Measurements from ENCODE around the gene DAZ2.
"Not testable (repeated sequence)": the region's sequence is repeated elsewhere in the genome, so short reads cannot be mapped to it uniquely, and the experiment has no call there.

The DAZ2 gene, protein sequence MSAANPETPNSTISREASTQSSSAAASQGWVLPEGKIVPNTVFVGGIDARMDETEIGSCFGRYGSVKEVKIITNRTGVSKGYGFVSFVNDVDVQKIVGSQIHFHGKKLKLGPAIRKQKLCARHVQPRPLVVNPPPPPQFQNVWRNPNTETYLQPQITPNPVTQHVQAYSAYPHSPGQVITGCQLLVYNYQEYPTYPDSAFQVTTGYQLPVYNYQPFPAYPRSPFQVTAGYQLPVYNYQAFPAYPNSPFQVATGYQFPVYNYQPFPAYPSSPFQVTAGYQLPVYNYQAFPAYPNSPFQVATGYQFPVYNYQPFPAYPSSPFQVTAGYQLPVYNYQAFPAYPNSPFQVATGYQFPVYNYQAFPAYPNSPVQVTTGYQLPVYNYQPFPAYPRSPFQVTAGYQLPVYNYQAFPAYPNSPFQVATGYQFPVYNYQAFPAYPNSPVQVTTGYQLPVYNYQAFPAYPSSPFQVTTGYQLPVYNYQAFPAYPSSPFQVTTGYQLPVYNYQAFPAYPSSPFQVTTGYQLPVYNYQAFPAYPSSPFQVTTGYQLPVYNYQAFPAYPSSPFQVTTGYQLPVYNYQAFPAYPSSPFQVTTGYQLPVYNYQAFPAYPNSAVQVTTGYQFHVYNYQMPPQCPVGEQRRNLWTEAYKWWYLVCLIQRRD

DNA sequence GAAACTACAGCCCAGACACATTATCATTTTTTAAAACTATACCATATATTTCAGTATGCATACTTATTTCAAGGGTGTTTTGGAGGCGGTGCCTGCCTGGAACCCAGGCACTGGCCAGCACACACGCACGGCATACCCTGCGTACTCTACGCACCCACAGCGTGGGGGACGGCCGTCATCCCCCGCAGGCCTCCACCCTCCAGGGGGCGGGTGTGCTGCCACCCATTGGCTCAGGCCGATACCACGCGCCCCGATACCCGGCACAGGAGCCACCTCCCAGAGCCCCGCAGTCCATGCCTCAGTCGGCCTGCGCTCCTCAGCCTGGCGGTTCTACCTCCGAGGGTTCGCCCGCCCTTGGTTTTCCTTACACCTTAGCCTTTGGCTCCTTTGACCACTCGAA is at the start of gene DAZ2:
Gene DAZ2 (plus strand): TSS at position 301 of the 400 bp plus-strand sequence. CDS start 208 bp downstream, outside the sequence.
- not testable (repeated sequence) for DNase-seq

DNA sequence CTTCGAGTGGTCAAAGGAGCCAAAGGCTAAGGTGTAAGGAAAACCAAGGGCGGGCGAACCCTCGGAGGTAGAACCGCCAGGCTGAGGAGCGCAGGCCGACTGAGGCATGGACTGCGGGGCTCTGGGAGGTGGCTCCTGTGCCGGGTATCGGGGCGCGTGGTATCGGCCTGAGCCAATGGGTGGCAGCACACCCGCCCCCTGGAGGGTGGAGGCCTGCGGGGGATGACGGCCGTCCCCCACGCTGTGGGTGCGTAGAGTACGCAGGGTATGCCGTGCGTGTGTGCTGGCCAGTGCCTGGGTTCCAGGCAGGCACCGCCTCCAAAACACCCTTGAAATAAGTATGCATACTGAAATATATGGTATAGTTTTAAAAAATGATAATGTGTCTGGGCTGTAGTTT is 20.4 kb upstream of the DAZ2 start, which contains the start of gene DAZ1:
Gene DAZ1 (minus strand): TSS at position 101 of the 400 bp plus-strand sequence. CDS start 208 bp downstream, outside the sequence.
- not testable (repeated sequence) for DNase-seq

DNA sequence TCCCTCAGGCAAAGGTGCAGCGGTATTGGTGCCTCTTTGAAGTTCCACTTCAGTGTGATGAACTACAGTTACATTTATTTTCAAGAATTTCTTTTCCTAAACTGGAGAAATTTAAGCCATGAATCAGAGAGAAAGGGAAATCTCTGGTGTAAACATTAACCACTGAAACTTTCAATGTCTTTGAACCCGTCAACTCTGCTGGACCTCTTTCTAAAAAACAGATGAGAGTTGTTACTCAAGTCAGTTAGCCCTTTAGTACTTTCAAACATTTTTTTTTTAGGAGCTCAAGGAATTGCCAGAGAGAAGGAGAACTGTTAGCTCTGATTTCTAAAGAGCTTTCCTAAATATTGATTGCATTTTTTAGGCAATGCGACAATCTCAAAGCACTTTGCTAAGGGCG is 11.9 kb upstream of the DAZ2 start:
- DNase-seq: not testable (repeated sequence)

DNA sequence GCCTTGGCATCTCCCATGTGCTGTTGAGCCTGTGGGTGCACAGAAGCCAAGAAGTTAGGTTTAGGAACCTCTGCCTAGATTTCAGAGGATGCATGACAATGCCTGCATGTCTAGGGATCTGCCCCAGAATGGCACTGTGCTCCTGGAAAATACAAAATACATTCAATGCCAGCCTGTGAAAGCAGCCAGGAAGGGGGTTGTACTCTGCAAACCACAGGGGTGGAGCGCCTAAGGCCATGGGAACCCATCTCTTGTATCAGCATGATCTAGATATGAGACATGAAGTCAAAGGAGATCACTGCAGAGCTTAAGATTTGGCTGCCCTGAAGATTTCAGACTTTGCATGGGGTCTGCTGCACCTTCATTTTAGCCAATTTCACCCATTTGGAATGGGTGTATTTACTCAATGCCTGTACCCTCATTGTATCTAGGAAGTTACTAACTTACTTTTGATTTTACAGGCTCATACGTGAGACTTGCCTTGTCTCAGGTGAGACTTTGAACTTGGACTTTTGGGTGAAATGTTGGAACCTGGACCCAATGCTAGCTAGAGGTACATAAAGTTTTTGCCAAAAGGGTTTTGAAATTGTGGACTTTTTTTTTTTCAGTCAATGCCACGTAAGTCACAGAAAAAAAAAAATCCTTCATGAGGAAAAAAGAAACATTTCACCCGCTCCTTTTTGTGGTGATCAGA is 9.4 kb upstream of the DAZ2 start:
- not testable (repeated sequence) for DNase-seq

DNA sequence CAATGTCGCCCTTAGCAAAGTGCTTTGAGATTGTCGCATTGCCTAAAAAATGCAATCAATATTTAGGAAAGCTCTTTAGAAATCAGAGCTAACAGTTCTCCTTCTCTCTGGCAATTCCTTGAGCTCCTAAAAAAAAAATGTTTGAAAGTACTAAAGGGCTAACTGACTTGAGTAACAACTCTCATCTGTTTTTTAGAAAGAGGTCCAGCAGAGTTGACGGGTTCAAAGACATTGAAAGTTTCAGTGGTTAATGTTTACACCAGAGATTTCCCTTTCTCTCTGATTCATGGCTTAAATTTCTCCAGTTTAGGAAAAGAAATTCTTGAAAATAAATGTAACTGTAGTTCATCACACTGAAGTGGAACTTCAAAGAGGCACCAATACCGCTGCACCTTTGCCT is 8.7 kb upstream of the DAZ2 start:
- DNase-seq: not testable (repeated sequence)

Measured in activated CD4-positive, alpha-beta T cell treated with anti-CD3 and anti-CD28 coated beads, Interleukin-10, Interleukin-2, amounts not matched to agents 100 ng/mL and 50 ng/mL, durations not matched to agents 16 hours and 8 hours (primary cell).